K562 (cell line): ENCODE measurements around the gene RNPEP. TPM values are rescaled to one million over a fixed set of nuclear protein-coding genes. Genes with fewer than 3 reads are reported as not detected.
A peak's percentile ranks its signal among the peaks of the same experiment; 100 is the strongest.

ENCODE experiments used
- CHD7 ChIP-seq: fragments of 200-600 bp; sonication (generic); IDR thresholded peaks from one replicate; pipeline ENCODE4 v1.6.1; 2012; ENCODE audit warnings: mild to moderate bottlenecking, low read depth, low read length, inconsistent platforms
- JUN ChIP-seq, 2 experiments: sonication (generic) in 1 of 2; formaldehyde crosslinking in 1 of 2; IDR thresholded peaks; 2 replicates each; pipeline versions ENCODE4 v1.6.1 to v1.8.0; 2012 to 2022; ENCODE audit warnings: borderline replicate concordance in 2 of 2, mild to moderate bottlenecking in 2 of 2, improper control_type of control experiment in 1 of 2, low read depth in 1 of 2, low read length in 1 of 2, missing genetic modification reagents in 1 of 2
- NCOA2 ChIP-seq, 2 experiments: fragments of 450-650 bp; IDR thresholded peaks; 2 replicates each; pipeline ENCODE4 v1.6.1; 2018; ENCODE audit warnings: mild to moderate bottlenecking in 2 of 2, moderate library complexity in 1 of 2; ENCODE audit not compliant: partially characterized antibody in 2 of 2
- PHF20 ChIP-seq: fragments of 450-650 bp; IDR thresholded peaks from 2 replicates; pipeline ENCODE4 v1.6.1; 2018; ENCODE audit not compliant: partially characterized antibody
- PPARD ChIP-seq: fragments of 250-450 bp; sonication (Bioruptor Pico); IDR thresholded peaks from 2 replicates; pipeline ENCODE4 v1.8.0; 2022; ENCODE audit warnings: inconsistent platforms, mild to moderate bottlenecking, moderate library complexity
- SP1 ChIP-seq: sonication (generic); formaldehyde crosslinking; IDR thresholded peaks from 2 replicates; pipeline ENCODE4 v1.8.1; 2022; ENCODE audit warnings: mild to moderate bottlenecking, missing genetic modification reagents
- USF1 ChIP-seq: sonication (generic); formaldehyde crosslinking; IDR thresholded peaks from 2 replicates; pipeline ENCODE4 v1.9.0; 2022; ENCODE audit warnings: mild to moderate bottlenecking, missing genetic modification reagents
- ZNF143 ChIP-seq: sonication (generic); formaldehyde crosslinking; IDR thresholded peaks from 2 replicates; pipeline ENCODE4 v1.9.0; 2022; ENCODE audit warnings: mild to moderate bottlenecking, missing genetic modification reagents
- ZNF274 ChIP-seq: IDR thresholded peaks from 2 replicates; pipeline ENCODE4 v1.6.1; 2011; ENCODE audit warnings: low read depth, mild to moderate bottlenecking, low read length, moderate library complexity, borderline replicate concordance
- ZNF277 ChIP-seq: fragments of 250-450 bp; sonication (Bioruptor Pico); IDR thresholded peaks from 2 replicates; pipeline ENCODE4 v1.8.0; 2022; ENCODE audit warnings: inconsistent platforms, mild to moderate bottlenecking, moderate library complexity, borderline replicate concordance
- ZNF551 ChIP-seq: fragments of 250-450 bp; sonication (Bioruptor Pico); IDR thresholded peaks from 2 replicates; pipeline ENCODE4 v1.5.0; 2021; ENCODE audit warnings: mild to moderate bottlenecking, moderate library complexity
- polyA plus RNA-seq, 8 experiments: library from polyadenylated mRNA; depleted of rRNA in 4 of 8; stranded (reverse) in 5 of 8; unstranded in 3 of 8; fragments of >200 nt; fragmentation: Nextera tagmentation in 2 of 8; fragmentation: Illumina TruSeq in 1 of 8; extraction: Ambion mirVana in 2 of 8; extraction: Trizol in 1 of 8; gene quantifications; 2 replicates each; pipeline versions ENCODE4 v1.2.1 to v1.2.3, GENCODE V29; 2011 to 2014; ENCODE audit warnings: inconsistent platforms in 1 of 8, missing spikeins in 1 of 8
- total RNA-seq, 7 experiments: library from RNA; depleted of rRNA in 6 of 7; stranded (reverse); fragments of >200 nt in 6 of 7; fragmentation: Illumina TruSeq in 2 of 7; extraction: Trizol in 2 of 7; gene quantifications; 2 replicates each; pipeline versions ENCODE4 v1.2.1 to v1.2.3, GENCODE V29; 2011 to 2021; ENCODE audit warnings: low replicate concordance in 1 of 7

The RNPEP gene
- total and polyA plus RNA-seq, 9 of the 15 experiments (the other 6 are each of a cell fraction or from before 2014, with no cell fraction given), result 27.5 to 131 (median 63.4) TPM

GRCh38 chr1:201955009-201955728 is 27.3 kb upstream of the RNPEP start, which contains the start of gene TIMM17A (continued):
- TF ChIP-seq CHD7 (no peak), SP1 (CRISPR knock-in tag) (peak; percentile 94), ZNF277 (no peak), PHF20 (peak; percentile 86), ZNF274 (no peak), JUN (IDR thresholded peaks at IDR 0.05; ENCODE audit: borderline replicate concordance, low read depth, low read length) (peak; percentile 5; the same call in 1 of the 2 replicates), JUN (CRISPR knock-in tag; IDR thresholded peaks at IDR 0.05; ENCODE audit: borderline replicate concordance) (peak; percentile 79; the same call in 1 of the 2 replicates), ZNF551 (no peak), NCOA2 (IDR thresholded peaks at IDR 0.05; ENCODE audit: partially characterized antibody in 2 of 2) (no peak), ZNF143 (CRISPR knock-in tag) (peak; percentile 74), USF1 (peak; percentile 58), PPARD (no peak)
